ENCODE results near the gene TEDDM1.

Gene TEDDM1

DNA sequence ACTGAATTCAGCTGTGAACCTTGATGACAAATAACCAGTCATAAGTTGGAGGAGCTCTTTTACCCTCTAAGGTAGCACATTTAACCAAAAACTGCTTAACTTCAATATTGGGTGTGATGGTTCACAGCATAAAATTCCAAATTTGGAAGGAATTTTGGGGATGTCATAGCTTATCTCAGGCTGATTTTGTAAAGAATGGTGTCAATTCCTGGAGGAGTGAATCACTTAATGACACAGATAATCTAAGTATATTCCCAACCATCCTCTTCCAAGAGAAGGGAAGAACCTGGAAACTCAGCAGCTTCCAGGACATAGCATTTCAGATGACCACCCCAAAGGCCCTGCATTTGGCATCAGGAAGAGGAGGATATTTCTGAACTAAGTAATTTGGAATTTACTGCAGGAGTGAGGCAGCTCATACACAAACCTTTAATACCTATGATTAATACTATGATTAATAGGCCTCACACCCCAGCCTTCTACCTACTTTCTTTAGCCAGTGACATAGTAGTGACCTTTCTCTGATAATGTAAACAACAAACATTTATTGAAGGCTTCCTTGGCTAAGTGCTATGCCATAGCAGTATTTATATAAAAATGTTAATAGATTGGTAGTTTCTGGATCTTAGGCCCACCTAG lies 23.4 kb downstream of the TEDDM1 start:
- no peak for DNase-seq

DNA sequence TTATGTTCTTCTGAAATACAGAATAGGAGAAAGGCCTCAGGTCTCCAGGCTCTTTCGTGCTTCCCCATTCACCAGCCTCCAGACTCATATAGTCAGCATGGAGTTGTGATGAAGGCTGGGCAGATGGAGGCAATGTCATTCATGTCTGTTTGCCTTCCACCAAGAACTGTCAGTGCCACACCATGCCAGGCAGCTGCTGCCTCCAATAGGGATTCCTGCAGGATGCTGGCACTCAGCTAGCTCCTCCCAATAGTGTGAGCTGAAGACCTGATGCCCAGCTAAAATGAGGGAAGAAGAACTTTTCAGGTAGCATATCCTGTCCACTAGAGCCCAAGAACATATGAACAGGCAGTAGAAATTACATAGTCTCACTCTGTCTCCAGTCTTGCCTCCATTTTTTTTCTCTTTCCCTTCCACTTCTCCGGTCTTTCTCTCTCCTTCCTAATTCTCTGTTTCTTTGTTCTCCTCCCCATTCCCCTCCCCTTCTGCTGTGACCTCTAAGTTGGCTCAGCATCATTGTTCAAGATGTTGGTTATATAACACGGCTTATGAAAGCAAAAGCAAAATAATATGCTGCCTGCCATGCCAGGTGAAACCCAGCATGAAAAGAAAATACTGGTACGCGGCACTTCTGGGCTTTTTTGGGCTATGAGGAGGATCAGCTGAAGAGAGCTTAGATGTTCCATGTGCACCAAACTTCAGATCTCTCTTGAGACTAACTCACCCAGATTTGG lies 26.2 kb downstream of the TEDDM1 start:
- no peak for DNase-seq

DNA sequence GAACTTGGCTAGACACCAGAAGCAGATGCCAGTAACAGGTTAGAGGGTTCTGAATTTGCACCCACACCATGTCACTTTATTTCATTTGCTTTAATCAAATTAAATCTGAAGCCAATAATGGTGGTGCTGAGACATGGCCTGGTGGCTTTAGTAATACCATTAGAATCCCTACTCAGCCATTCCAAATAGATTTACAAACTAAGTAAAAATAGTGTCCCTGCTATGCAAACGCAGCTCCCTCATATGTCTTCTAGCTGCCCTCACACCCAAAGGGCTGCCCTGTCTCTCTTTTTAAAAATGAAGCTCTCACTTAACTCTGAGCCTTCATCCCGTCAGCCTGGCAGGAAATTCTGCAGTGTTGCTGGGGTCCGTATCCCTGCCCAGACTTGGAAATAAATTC lies 29.9 kb downstream of the TEDDM1 start:
- no peak for DNase-seq

DNA sequence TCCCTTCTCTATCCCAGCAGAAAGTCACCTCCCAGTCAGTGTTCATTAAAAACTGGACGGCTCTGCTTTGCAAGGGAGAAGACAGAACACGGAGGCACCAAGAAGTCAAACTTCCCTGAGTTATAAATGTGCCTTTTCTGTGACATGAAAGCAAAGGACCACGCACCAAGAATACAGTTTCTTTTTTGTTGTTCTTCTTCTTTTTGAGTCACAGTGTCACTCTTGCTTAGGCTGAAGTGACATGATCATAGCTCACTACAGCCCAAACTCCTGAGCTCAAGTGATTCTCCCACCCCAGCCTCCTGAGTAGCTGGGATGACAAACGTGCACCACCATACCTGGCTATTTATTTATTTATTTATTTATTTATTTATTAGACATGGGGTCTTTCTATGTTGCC lies 31.6 kb downstream of the TEDDM1 start:
- DNase-seq, result no peak

DNA sequence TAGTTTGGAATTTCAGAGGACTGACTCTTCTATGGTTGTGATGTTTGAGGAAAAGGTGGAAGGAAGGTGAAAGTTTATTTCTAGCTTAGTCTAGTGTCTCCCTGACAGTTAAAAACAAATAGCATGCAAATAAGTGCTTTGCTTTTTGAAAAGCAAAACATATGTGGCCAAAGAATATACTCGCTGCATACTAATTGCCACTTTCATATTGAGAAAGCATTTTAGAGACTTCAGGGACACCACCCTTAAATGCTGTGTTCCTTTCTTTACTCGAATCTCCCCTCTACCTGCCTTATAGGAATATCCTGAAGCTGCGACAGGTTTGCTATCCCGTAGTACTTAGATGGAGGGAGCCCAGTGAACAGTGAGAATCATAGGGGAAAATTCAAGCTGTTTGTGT lies 32.1 kb downstream of the TEDDM1 start:
- DNase-seq, result no peak

DNA sequence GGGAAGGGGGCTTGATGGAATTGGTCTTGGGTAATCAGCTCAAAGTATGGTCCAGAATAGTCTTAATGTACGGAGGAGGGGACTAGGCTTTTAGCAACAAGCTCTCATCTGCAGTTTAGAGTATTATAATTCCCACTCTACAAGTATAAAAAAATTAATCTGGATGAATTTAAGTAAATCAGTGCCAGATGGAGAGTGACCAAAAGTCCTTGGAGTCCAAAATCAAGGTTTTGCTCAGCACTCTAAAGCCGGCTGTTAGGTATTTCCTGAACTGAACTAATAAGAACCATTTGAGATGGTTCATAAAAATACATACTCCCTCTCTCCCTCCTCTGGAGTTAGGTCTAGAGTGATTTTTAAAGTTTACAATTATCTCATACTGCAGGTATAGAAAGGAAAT lies 32.5 kb downstream of the TEDDM1 start:
- no peak for DNase-seq

DNA sequence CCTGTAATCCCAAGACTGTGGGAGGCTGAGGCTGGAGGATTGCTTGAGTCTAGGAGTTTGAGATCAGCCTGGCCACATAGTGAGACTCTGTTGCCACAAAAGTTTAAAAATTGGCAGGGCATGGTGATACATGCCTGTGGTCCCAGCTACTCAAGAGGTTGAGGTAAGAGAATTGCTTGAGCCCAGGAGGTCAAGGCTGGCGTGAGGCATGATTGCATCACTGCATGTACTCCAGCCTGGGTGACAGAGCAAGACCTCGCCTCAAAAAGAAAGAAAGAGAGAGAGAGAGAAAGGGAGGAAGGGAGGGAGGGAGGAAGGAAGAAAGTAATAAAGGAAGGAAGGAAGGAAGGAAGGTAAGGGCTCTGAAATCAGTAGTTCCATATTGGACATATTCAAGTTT lies 33.9 kb downstream of the TEDDM1 start:
- DNase-seq, result no peak

DNA sequence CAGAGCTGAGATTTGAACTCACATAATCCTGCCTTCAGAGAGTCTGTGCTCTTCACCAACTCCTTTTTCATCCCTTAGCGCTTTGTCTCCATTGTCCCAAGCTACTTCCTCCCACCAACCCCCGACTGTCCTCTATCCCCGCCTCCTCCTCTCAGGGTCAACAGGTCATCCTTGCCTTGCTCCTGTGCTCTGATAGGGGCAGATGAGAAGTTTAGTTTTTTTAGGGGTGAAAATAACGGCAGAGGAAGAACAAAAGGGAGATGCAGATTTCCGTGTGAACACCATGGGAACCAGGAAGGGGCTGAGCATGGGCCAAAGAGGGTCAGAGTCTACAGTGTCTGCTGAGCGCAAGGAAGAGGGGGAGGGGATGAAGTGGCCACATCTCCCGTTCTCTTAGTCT lies 40.8 kb downstream of the TEDDM1 start:
- no peak for DNase-seq

DNA sequence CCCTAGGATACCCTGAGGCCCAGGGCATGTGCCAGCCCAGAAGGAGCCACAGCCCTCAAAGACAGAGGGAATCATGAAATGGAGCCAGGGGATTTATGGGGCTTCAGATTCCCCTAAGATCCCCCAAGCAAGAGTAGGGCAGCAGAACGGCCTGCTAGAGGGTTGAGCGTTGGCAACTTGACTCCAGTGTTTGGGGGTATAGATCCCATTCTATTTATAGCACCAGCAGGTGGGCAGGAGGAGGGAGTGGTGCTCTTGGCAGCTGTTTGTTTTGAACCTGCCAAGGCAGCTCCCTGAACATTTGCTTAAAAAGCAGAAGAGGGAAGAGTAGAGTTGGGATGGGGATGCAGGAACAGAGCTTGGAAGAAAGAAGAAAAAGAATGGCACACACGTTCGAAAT lies 42.6 kb downstream of the TEDDM1 start:
- DNase-seq, result no peak

DNA sequence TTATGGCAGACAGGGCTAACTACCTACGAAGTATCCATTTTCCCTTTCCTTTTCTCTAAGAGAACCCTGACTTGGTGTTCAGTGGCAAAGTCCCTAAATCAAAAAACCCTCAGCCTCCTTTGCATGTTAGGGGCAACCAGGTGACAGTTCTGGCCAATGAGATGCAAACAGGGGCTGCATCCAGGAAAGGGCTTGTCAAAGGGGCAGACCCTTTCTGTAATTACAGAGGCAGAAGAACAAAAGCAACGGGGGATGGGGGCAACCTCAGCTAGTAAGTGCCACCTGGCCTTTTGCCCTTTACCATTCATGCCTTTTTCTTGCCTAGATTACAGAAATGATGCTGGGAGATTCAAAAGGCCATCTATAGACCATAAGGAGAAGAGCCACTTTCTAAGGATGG lies 43.3 kb downstream of the TEDDM1 start:
- no peak for DNase-seq

DNA sequence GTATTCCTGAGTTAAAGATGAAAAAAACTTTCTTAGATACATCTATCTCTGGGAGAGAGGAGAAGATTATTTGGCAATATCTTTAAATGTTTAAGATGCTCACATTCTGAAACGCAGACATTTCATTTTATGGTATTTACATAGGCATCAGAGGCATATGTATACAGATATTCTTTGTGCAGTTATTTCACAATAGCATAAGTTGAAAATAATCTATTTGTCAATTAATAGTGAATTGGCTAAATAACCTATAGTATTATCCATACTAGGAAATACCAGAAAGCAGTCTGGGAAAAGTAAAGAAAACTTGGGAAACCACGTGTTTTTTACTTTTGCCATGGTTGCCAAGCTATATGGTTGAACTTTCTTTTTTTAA lies 44.8 kb downstream of the TEDDM1 start:
- no peak for DNase-seq

DNA sequence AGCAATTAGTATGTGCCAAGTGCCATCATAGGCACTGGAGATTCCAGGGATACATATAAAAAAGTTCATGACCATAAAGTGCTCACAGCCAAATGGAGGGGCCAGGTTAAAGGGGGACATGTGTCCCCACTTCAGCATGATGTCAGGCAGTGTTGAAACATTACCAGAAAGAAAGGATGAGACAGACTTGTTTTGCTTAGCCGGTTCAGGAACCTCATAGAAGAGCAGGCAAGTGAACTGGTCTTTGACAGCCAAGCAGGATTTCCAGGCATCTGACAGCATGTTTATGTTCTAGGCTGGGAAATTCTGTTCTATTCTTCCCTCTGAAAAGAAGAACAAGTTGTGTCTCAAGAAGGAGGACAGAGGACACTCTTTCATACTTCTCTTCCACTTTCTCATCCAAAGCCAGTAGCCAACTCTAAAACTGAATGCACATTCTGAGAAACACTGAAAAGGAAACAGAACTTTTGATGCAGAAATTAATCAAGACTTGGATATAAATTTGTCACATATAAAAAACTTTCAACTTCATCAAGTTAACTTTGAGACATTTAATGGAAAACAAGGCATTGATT lies 48.6 kb downstream of the TEDDM1 start:
- no peak for DNase-seq

DNA sequence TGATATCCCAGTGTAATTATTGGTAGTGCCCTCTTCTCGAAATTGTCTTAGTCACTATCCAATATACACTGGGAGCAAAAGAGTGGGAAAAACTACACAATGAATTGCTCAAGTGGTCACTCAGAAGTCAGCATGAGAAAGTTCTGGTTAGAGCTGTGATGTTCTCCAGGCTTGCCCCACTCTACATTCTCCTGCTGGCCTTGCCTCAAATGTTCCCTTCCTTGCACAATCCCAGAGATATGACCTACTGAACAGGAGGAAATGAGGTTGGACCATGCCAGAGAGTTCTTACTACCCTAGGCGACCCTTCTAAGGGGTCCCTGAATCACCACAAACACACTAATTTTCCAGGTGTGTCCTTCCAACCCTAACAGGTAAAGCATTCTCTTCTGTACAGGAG lies 49.6 kb downstream of the TEDDM1 start:
- no peak for DNase-seq

DNA sequence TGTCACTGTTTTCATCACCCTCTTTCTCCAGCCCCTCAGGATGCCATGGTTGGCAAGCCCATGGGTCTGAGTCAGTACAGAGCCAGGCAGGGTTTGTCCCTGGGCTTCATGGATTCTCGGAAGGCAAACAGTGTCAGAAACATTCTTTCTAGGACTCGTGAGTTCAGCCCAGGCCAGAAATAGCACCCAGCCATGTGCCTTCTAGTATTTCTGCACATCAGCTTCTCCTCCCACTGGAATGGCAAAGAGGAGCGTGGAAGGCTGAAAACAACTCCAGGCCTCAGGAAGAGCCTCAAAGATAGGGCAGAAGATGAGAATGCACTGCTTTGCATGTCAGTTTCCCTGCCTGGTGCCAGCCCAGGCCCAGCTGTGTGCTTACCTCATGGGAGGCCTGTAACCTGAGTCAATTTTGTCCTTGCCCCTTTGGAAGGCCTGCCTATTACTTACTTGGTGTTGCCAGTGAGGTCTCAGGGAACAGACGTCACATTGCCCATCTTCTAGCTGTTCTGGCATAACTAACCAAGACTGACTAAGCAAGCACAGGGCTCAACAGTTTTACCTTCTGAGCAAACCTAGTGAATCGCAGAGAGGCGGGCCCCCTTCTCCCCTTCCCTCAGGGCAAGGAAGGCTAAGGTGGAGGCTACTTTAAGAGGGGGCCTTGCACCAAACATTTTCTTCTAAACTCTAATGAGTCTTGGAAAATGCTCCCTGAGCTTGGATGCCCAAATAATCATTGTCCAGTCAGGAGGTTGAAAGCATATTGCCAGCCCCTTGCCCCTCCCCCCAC lies 51.3 kb downstream of the TEDDM1 start:
- DNase-seq, result no peak

Data from CD4-positive, alpha-beta T cell treated with Interleukin-4 for 1 hour (primary cell).